ENCODE measurements around the gene HMBS. TPM values are rescaled to one million over a fixed set of nuclear protein-coding genes. Genes with fewer than 3 reads are reported as not detected.

The HMBS gene
- total RNA-seq, 4 donors from 2014 or later, result 6.7 to 18.3 (median 10.6) TPM

DNA sequence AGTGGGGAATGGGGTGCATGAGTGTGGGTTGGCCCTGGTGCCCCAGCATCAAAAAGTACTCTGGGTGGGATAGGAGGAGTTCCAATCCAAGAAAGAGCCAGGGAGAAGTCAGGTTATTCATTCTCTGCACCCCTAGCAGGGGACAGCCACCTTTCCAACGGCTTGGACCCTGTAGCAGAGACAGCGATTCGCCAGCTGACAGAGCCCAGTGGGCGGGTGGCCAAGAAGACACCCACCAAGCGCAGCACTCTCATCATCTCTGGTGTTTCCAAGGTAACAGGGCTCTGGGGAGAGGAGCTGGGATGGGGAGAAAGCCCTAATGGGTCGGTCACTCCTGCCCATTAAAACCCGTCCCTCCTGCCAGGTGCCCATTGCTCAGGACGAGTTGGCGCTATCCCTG, 29.0 kb downstream of the HMBS start:
- Histone ChIP-seq H3K36me3 (peaks cover 2 to 82% (median 15%) of the 10 kb centered on the region in 3 donors), H3K27me3 (no peaks in the 10 kb centered on the region), H3K9me3 (no peaks in the 10 kb centered on the region), H3K4me3 (no peak overlapping the region), H3K27ac (no peak overlapping the region), H3K4me1 (peaks cover 0 to 18% (median 8%) of the 10 kb centered on the region in 4 donors)
- WGBS, 2 donors, result 87 to 92% methylated on average over 7 to 8 of the region's 9 CpGs
- TF ChIP-seq CTCF (IDR thresholded peaks at IDR 0.05), result no peak
- TF ChIP-seq POLR2A (IDR thresholded peaks at IDR 0.05), result no peak
- TF ChIP-seq EP300 (IDR thresholded peaks at IDR 0.05), result no peak
- DNase-seq (ENCODE audit: low spot score in 2 of 2), result no peak

DNA sequence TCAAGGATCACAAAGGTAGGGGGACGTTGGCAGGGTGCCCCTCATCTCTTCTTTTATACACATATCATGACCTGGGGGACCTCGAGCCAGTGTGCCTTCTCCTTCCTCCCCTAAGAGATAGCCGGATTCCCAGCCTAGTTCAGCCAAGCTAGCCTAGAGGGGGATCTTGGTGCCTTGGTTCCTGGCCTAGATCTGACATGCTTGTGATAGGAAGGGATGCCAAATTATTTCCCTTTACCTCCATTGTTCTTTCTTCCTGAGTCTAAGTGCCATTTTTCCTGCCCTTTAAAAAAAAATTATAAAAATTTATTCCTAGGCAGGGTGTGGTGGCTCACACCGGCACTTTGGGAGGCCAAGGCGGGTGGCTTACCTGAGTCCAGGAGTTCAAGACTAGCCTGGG, 29.7 kb downstream of the HMBS start:
- Histone ChIP-seq H3K36me3 (peaks cover 2 to 82% (median 15%) of the 10 kb centered on the region in 3 donors), H3K4me1 (peaks cover 0 to 12% (median 3%) of the 10 kb centered on the region in 4 donors), H3K27ac (no peak overlapping the region), H3K9me3 (no peaks in the 10 kb centered on the region), H3K27me3 (no peaks in the 10 kb centered on the region), H3K4me3 (no peak overlapping the region)
- 82 to 88% methylated on average over 5 of the region's 5 CpGs for WGBS, 2 donors
- TF ChIP-seq EP300 (IDR thresholded peaks at IDR 0.05) (no peak), POLR2A (IDR thresholded peaks at IDR 0.05) (no peak), CTCF (IDR thresholded peaks at IDR 0.05) (no peak)
- DNase-seq (ENCODE audit: low spot score in 2 of 2), result no peak

- peaks cover 2 to 72% (median 13%) of the 10 kb centered on the region in 3 donors for H3K36me3 ChIP-seq
- H3K27me3 ChIP-seq, result no peaks in the 10 kb centered on the region
- DNase-seq (ENCODE audit: low spot score in 2 of 2), result peak in 1 of 2 donors; percentile 28
- peaks cover 0 to 6% (median 2%) of the 10 kb centered on the region in 4 donors for H3K4me1 ChIP-seq
- TF ChIP-seq EP300 (IDR thresholded peaks at IDR 0.05), result no peak
- TF ChIP-seq POLR2A (IDR thresholded peaks at IDR 0.05), result no peak
- TF ChIP-seq CTCF (IDR thresholded peaks at IDR 0.05), result no peak
- peak overlapping the region in 2 of 4 donors; percentile 10 to 24 for H3K4me3 ChIP-seq
- no peaks in the 10 kb centered on the region for H3K9me3 ChIP-seq
- 59 to 60% methylated on average over 24 of the region's 24 CpGs for WGBS, 2 donors
- H3K27ac ChIP-seq, result peak overlapping the region in 3 of 4 donors; percentile 47 to 60 (median 58)
Measured at GRCh38 chr11:119115484-119116234, 31.0 kb downstream of the HMBS start.

GRCh38 chr11:119116235-119116594, 31.5 kb downstream of the HMBS start:
- H3K4me3 ChIP-seq, result peak overlapping the region in 1 of 4 donors; percentile 24
- peaks cover 0 to 8% (median 3%) of the 10 kb centered on the region in 4 donors for H3K4me1 ChIP-seq
- no peak for DNase-seq (ENCODE audit: low spot score in 2 of 2)
- H3K36me3 ChIP-seq, result peaks cover 2 to 66% (median 7%) of the 10 kb centered on the region in 3 donors
- no peaks in the 10 kb centered on the region for H3K27me3 ChIP-seq
- no peaks in the 10 kb centered on the region for H3K9me3 ChIP-seq
- no peak for TF ChIP-seq EP300 (IDR thresholded peaks at IDR 0.05)
- no peak for TF ChIP-seq POLR2A (IDR thresholded peaks at IDR 0.05)
- TF ChIP-seq CTCF (IDR thresholded peaks at IDR 0.05), result no peak
- 82 to 85% methylated on average over 10 of the region's 10 CpGs for WGBS, 2 donors
- H3K27ac ChIP-seq, result peak overlapping the region in 3 of 4 donors; percentile 47 to 60 (median 58)

DNA sequence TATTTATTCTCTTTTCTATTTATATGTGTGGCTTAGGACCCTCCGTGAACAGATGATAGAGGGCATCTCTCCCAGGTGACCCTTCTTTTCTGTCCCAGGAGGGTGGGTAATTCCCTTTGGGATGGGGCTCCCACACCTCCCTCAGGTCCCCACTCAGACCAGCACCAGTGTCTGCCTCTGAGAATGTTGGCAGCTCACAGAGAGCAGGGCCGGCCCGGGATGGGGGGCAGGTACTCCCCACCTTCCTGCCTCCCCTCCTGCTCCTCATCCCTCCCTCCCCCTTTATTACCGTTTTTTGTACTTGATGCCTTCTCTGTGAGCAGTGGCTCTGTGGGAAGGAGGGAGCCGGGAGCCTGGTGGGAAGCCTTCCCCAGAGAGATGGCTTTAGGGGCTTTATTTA, 31.9 kb downstream of the HMBS start:
- Histone ChIP-seq H3K27ac (peak overlapping the region in 2 of 4 donors; percentile 58 to 60), H3K27me3 (no peaks in the 10 kb centered on the region), H3K4me3 (no peak overlapping the region), H3K36me3 (peaks cover 2 to 63% (median 4%) of the 10 kb centered on the region in 3 donors), H3K9me3 (no peaks in the 10 kb centered on the region), H3K4me1 (peaks cover 0 to 8% (median 3%) of the 10 kb centered on the region in 4 donors)
- 64 to 69% methylated on average over 5 of the region's 5 CpGs for WGBS, 2 donors
- no peak for DNase-seq (ENCODE audit: low spot score in 2 of 2)
- TF ChIP-seq POLR2A (IDR thresholded peaks at IDR 0.05), result no peak
- no peak for TF ChIP-seq CTCF (IDR thresholded peaks at IDR 0.05)
- no peak for TF ChIP-seq EP300 (IDR thresholded peaks at IDR 0.05)

Data from tibial nerve (tissue), 4 donors.